Heart right ventricle (tissue), 16 donors: ENCODE results near the gene BCO2. TPM values are rescaled to one million over a fixed set of nuclear protein-coding genes. Genes with fewer than 3 reads are reported as not detected.

Source experiments
- ATAC-seq, 8 donors: fragments of 200-7000 bp; cut with Tn5 transposase; one replicate each; pipeline ENCODE4 v1.9.1; 2020; ENCODE audit warnings: mild to moderate bottlenecking in 8 of 8, moderate library complexity in 8 of 8, moderate number of reproducible peaks in 1 of 8
- DNase-seq, 2 donors: peaks; one replicate each; pipeline ENCODE4 v3.0.0-alpha.2; 2020
- H3K27ac ChIP-seq, 10 donors: fragments of 200-600 bp; sonication (generic) in 2 of 10; one replicate each; pipeline versions ENCODE4 v1.5.0 to v1.8.0; 2020 to 2022; ENCODE audit warnings: mild to moderate bottlenecking in 3 of 10
- H3K27me3 ChIP-seq, 7 donors: fragments of 200-600 bp; one replicate each; pipeline ENCODE4 v1.8.0; 2021 to 2022; ENCODE audit warnings: mild to moderate bottlenecking in 2 of 7
- H3K36me3 ChIP-seq, 9 donors: fragments of 200-600 bp; sonication (generic) in 1 of 9; one replicate each; pipeline versions ENCODE4 v1.5.0 to v1.8.0; 2020 to 2022; ENCODE audit warnings: mild to moderate bottlenecking in 2 of 9
- H3K4me1 ChIP-seq, 9 donors: fragments of 200-600 bp; sonication (generic) in 1 of 9; one replicate each; pipeline versions ENCODE4 v1.5.0 to v1.8.0; 2020 to 2022; ENCODE audit warnings: mild to moderate bottlenecking in 4 of 9
- H3K4me3 ChIP-seq, 10 donors: fragments of 200-600 bp; sonication (generic) in 2 of 10; one replicate each; pipeline versions ENCODE4 v1.5.0 to v1.8.0; 2020 to 2022; ENCODE audit warnings: mild to moderate bottlenecking in 7 of 10, moderate library complexity in 2 of 10
- H3K9me3 ChIP-seq, 11 donors: fragments of 200-600 bp in 10 of 11; sonication (generic) in 2 of 11; one replicate each; pipeline versions ENCODE4 v1.5.0 to v1.8.0; 2013 to 2022; ENCODE audit warnings: mild to moderate bottlenecking in 2 of 11, control low read depth in 1 of 11, moderate library complexity in 1 of 11
- CTCF ChIP-seq, 9 donors: fragments of 200-600 bp; sonication (generic) in 2 of 9; IDR thresholded peaks; one replicate each; pipeline versions ENCODE4 v1.5.0 to v1.8.0; 2021 to 2022; ENCODE audit warnings: antibody characterized with exemption in 9 of 9, mild to moderate bottlenecking in 5 of 9, moderate library complexity in 1 of 9
- WGBS, 2 donors: extraction: QIAGEN DNeasy Blood & Tissue Kit; methylation state at CpG; one replicate each; pipeline ENCODE4 v1.1.7; 2013; ENCODE audit warnings: inconsistent platforms in 1 of 2; 5-methylcytosine and 5-hydroxymethylcytosine counted together
- intact Hi-C, 10 donors: fragments of 100-400 bp; cut with DNase I; formaldehyde crosslinking; loops; one replicate each; pipeline versions ENCODE4 v1.11.1 to v1.14.2; 2022
- polyA plus RNA-seq, 2 donors: library from polyadenylated mRNA; stranded (reverse); fragments of 200-250 nt; gene quantifications; one replicate each; pipeline ENCODE4 v1.2.3, GENCODE V29; 2013
- total RNA-seq, 10 donors: library from RNA; stranded (reverse); fragmentation: NEBNext Ultra II Directional in 3 of 10; extraction: Animal tissue kit (Norgen Biotek cat#: 25700) in 3 of 10; gene quantifications; one replicate each; pipeline versions ENCODE4 v1.2.1 to v1.2.4, GENCODE V29; 2021 to 2023
- donor health status: Arrhythmogenic right ventricular cardiomyopathy.
- donor health status: ischemic (EF 13 %, LVEDD 7.1; RV severe dilation, severe dysfunction).
- donor health status: healthy with polysubstance abuse.
- donor health status: DM: no; HTN: yes; CAD: no.
- donor health status: DM: no; HTN: no; CAD: no.
- donor health status: ischemic (EF 25% LVEDD 6.9; RV normal size, moderate dysfunction).
- donor health status: ischemic (EF 25% LVEDD 5.7; RV mildly dilated, moderate dysfunction).
- donor health status: healthy.
- donor health status: DM: yes; HTN: yes; CAD: no.
- donor health status: Ischemic cardiomyopathy.
- donor health status: ischemic (EF 35%, LVEDD 5.7; RV mildly dilated, moderate dysfunction).
- donor health status: nonischemic (EF 11% LVEDD 7.7; RV severe dilation, severe dysfunction).
- donor health status: DM: yes; HTN: yes; CAD: no.
- donor health status: PGD.
- donor health status: ischemic (EF 29% LVEDD 5.4; RV normal size, mild dysfunction).
- donor health status: nonischemic (EF 23%, LVEDD 6.1; RV moderate dilation, normal function).

The BCO2 gene
- total and polyA plus RNA-seq, 12 donors = 39.3 to 137 (median 86.5) TPM

GRCh38 chr11:112221274-112221835 lies 46.0 kb downstream of the BCO2 start:
- H3K9me3 ChIP-seq = no peaks in the 10 kb centered on the region
- DNase-seq (no peak), ATAC-seq (no peak)
- intact Hi-C loops = loop anchor here in 4 of 10 donors (5.0 to 10.0 kb wide), 3 partner anchors 61 to 1073 kb away; no protein-coding TSS in a partner anchor
- peaks cover 0 to 7% (median 0%) of the 10 kb centered on the region in 9 donors for H3K4me1 ChIP-seq
- H3K27ac ChIP-seq = no peak overlapping the region
- TF ChIP-seq CTCF (IDR thresholded peaks at IDR 0.05) = no peak
- no peaks in the 10 kb centered on the region for H3K27me3 ChIP-seq
- WGBS, 2 donors = 67 to 78% methylated on average over 3 of the region's 3 CpGs
- peaks cover 0 to 34% (median 0%) of the 10 kb centered on the region in 9 donors for H3K36me3 ChIP-seq
- H3K4me3 ChIP-seq = no peak overlapping the region

GRCh38 chr11:112222303-112222702 lies 47.0 kb downstream of the BCO2 start:
- DNase-seq = no peak
- Histone ChIP-seq H3K27me3 (no peaks in the 10 kb centered on the region), H3K36me3 (peaks cover 0 to 25% (median 0%) of the 10 kb centered on the region in 9 donors), H3K4me3 (no peak overlapping the region), H3K27ac (no peak overlapping the region), H3K9me3 (no peaks in the 10 kb centered on the region), H3K4me1 (peaks cover 2 to 12% (median 4%) of the 10 kb centered on the region in 9 donors)
- TF ChIP-seq CTCF (IDR thresholded peaks at IDR 0.05) = no peak
- 63 to 81% methylated on average over 4 of the region's 4 CpGs for WGBS, 2 donors
- no peak for ATAC-seq
- intact Hi-C loops = loop anchor here in 4 of 10 donors (5.0 to 10.0 kb wide), 3 partner anchors 60 to 1072 kb away; no protein-coding TSS in a partner anchor

GRCh38 chr11:112223121-112223520 lies 47.8 kb downstream of the BCO2 start:
- peaks cover 4 to 20% (median 9%) of the 10 kb centered on the region in 9 donors for H3K4me1 ChIP-seq
- DNase-seq (no peak), ATAC-seq (no peak)
- no peak for TF ChIP-seq CTCF (IDR thresholded peaks at IDR 0.05)
- 49 to 62% methylated on average over 1 of the region's 1 CpG for WGBS, 2 donors
- H3K9me3 ChIP-seq = no peaks in the 10 kb centered on the region
- no peak overlapping the region for H3K4me3 ChIP-seq
- H3K27ac ChIP-seq = no peak overlapping the region
- no peaks in the 10 kb centered on the region for H3K27me3 ChIP-seq
- H3K36me3 ChIP-seq = peaks cover 0 to 19% (median 0%) of the 10 kb centered on the region in 9 donors
- intact Hi-C loops = loop anchor here in 4 of 10 donors (5.0 to 10.0 kb wide), 3 partner anchors 59 to 1072 kb away; no protein-coding TSS in a partner anchor

- no peak for TF ChIP-seq CTCF (IDR thresholded peaks at IDR 0.05)
- intact Hi-C loops = loop anchor here in 4 of 10 donors (5.0 to 10.0 kb wide), 3 partner anchors 58 to 1071 kb away; no protein-coding TSS in a partner anchor
These were observed 48.6 kb downstream of the BCO2 start for GRCh38 chr11:112223754-112224532.

More at GRCh38 chr11:112223754-112224532, 48.6 kb downstream of the BCO2 start:
- DNase-seq (no peak), ATAC-seq (no peak)
- Histone ChIP-seq H3K9me3 (no peaks in the 10 kb centered on the region), H3K36me3 (peaks cover 0 to 17% (median 0%) of the 10 kb centered on the region in 9 donors), H3K27me3 (no peaks in the 10 kb centered on the region), H3K4me1 (peaks cover 4 to 27% (median 9%) of the 10 kb centered on the region in 9 donors), H3K4me3 (no peak overlapping the region), H3K27ac (no peak overlapping the region)
- WGBS, 2 donors = 88 to 90% methylated on average over 5 of the region's 5 CpGs
